ENCODE data around the gene SREK1.

Gene SREK1

GRCh38 chr5:66198837-66199236 lies 54.7 kb downstream of the SREK1 start:
- in situ Hi-C loops (cut with HindIII; ENCODE audit: low pct_ligation_motif_present, low sequenced_read_pairs) = no loop called here
- no peaks in the 10 kb centered on the region for H3K36me3 ChIP-seq (replicated peaks)
- no peak for TF ChIP-seq CTCF (IDR thresholded peaks at IDR 0.05; ENCODE audit: low read depth, low read length, missing control alignments)
- H3K27me3 ChIP-seq (replicated peaks) = no peaks in the 10 kb centered on the region
- no peak overlapping the region for H3K27ac ChIP-seq
- DNase-seq = no peak
- no peak overlapping the region for H3K4me3 ChIP-seq (ENCODE audit: low read depth, low read length)

- Histone ChIP-seq H3K27me3 (replicated peaks) (no peaks in the 10 kb centered on the region), H3K36me3 (replicated peaks) (no peaks in the 10 kb centered on the region), H3K27ac (no peak overlapping the region), H3K4me3 (ENCODE audit: low read depth, low read length) (no peak overlapping the region)
- TF ChIP-seq CTCF (IDR thresholded peaks at IDR 0.05; ENCODE audit: low read depth, low read length, missing control alignments) = no peak
- DNase-seq = no peak
- in situ Hi-C loops (cut with HindIII; ENCODE audit: low pct_ligation_motif_present, low sequenced_read_pairs) = no loop called here
Observed at GRCh38 chr5:66203531-66203930, 59.4 kb downstream of the SREK1 start.

GRCh38 chr5:66206465-66206864 lies 62.4 kb downstream of the SREK1 start:
- no peak overlapping the region for H3K27ac ChIP-seq
- TF ChIP-seq CTCF (IDR thresholded peaks at IDR 0.05; ENCODE audit: low read depth, low read length, missing control alignments) = no peak

GRCh38 chr5:66207800-66208561 lies 63.9 kb downstream of the SREK1 start:
- no peak for TF ChIP-seq CTCF (IDR thresholded peaks at IDR 0.05; ENCODE audit: low read depth, low read length, missing control alignments)
- Histone ChIP-seq H3K27ac (no peak overlapping the region), H3K4me3 (ENCODE audit: low read depth, low read length) (no peak overlapping the region), H3K36me3 (replicated peaks) (no peaks in the 10 kb centered on the region), H3K27me3 (replicated peaks) (no peaks in the 10 kb centered on the region)
- in situ Hi-C loops (cut with HindIII; ENCODE audit: low pct_ligation_motif_present, low sequenced_read_pairs) = no loop called here
- no peak for DNase-seq

More at GRCh38 chr5:66206465-66206864, 62.4 kb downstream of the SREK1 start:
- in situ Hi-C loops (cut with HindIII; ENCODE audit: low pct_ligation_motif_present, low sequenced_read_pairs) = no loop called here
- H3K4me3 ChIP-seq (ENCODE audit: low read depth, low read length) = no peak overlapping the region
- H3K27me3 ChIP-seq (replicated peaks) = no peaks in the 10 kb centered on the region
- H3K36me3 ChIP-seq (replicated peaks) = no peaks in the 10 kb centered on the region
- no peak for DNase-seq

- Histone ChIP-seq H3K4me3 (ENCODE audit: low read depth, low read length) (no peak overlapping the region), H3K27ac (no peak overlapping the region), H3K36me3 (replicated peaks) (no peaks in the 10 kb centered on the region), H3K27me3 (replicated peaks) (no peaks in the 10 kb centered on the region)
- in situ Hi-C loops (cut with HindIII; ENCODE audit: low pct_ligation_motif_present, low sequenced_read_pairs) = no loop called here
- no peak for TF ChIP-seq CTCF (IDR thresholded peaks at IDR 0.05; ENCODE audit: low read depth, low read length, missing control alignments)
- no peak for DNase-seq
Observed at GRCh38 chr5:66209350-66209749, 65.2 kb downstream of the SREK1 start.

GRCh38 chr5:66209794-66210193 lies 65.7 kb downstream of the SREK1 start:
- H3K4me3 ChIP-seq (ENCODE audit: low read depth, low read length) = no peak overlapping the region
- no peak overlapping the region for H3K27ac ChIP-seq
- DNase-seq = no peak

More at GRCh38 chr5:66209794-66210193, 65.7 kb downstream of the SREK1 start:
- no peak for TF ChIP-seq CTCF (IDR thresholded peaks at IDR 0.05; ENCODE audit: low read depth, low read length, missing control alignments)
- in situ Hi-C loops (cut with HindIII; ENCODE audit: low pct_ligation_motif_present, low sequenced_read_pairs) = no loop called here
- Histone ChIP-seq H3K27me3 (replicated peaks) (no peaks in the 10 kb centered on the region), H3K36me3 (replicated peaks) (no peaks in the 10 kb centered on the region)
